Smooth muscle cell (in vitro differentiated cells): ENCODE data around the gene MPP4. TPM values are rescaled to one million over a fixed set of nuclear protein-coding genes. Genes with fewer than 3 reads are reported as not detected.

Experiments used
- DNase-seq: peaks from one replicate; lab custom pipeline; 2025; ENCODE audit not compliant: unreplicated experiment; lab: John Stamatoyannopoulos, UW
- H2AFZ ChIP-seq: fragments of 200-600 bp; sonication (generic); 2 replicates; pipeline ENCODE4 v1.6.0; 2016; ENCODE audit warnings: antibody characterized with exemption, low read depth, mild to moderate bottlenecking
- H3F3A ChIP-seq: fragments of 200-600 bp; sonication (generic); 2 replicates; pipeline ENCODE4 v1.6.0; 2017; ENCODE audit warnings: antibody characterized with exemption, low read depth
- H3K27ac ChIP-seq: fragments of 200-600 bp; sonication (generic); 2 replicates; pipeline ENCODE4 v1.5.1; 2016; ENCODE audit warnings: low read depth, mild to moderate bottlenecking
- H3K27me3 ChIP-seq: fragments of 200-600 bp; sonication (generic); 2 replicates; pipeline ENCODE4 v1.6.1; 2016; ENCODE audit warnings: low read depth, mild to moderate bottlenecking
- H3K36me3 ChIP-seq: fragments of 200-600 bp; sonication (generic); 2 replicates; pipeline ENCODE4 v1.5.1; 2016; ENCODE audit warnings: low read depth
- H3K4me1 ChIP-seq: fragments of 200-600 bp; sonication (generic); 2 replicates; pipeline ENCODE4 v1.5.1; 2016; ENCODE audit warnings: low read depth
- H3K4me2 ChIP-seq: fragments of 200-600 bp; sonication (generic); 2 replicates; pipeline ENCODE4 v1.6.0; 2016; ENCODE audit warnings: mild to moderate bottlenecking
- H3K4me3 ChIP-seq: fragments of 200-600 bp; sonication (generic); 2 replicates; pipeline ENCODE4 v1.5.1; 2016; ENCODE audit warnings: mild to moderate bottlenecking
- H3K79me2 ChIP-seq: fragments of 200-600 bp; sonication (generic); 2 replicates; pipeline ENCODE4 v1.6.0; 2016; ENCODE audit warnings: low read depth, mild to moderate bottlenecking
- H3K9ac ChIP-seq: fragments of 200-600 bp; sonication (generic); 2 replicates; pipeline ENCODE4 v1.6.0; 2016; ENCODE audit warnings: low read depth
- H3K9me3 ChIP-seq: fragments of 200-600 bp; sonication (generic); replicated peaks from 2 replicates; pipeline ENCODE4 v1.5.1; 2016; ENCODE audit warnings: low read depth
- H4K20me1 ChIP-seq: fragments of 200-600 bp; sonication (generic); 2 replicates; pipeline ENCODE4 v1.6.0; 2016; ENCODE audit warnings: low read depth
- CTCF ChIP-seq: fragments of 200-600 bp; sonication (generic); IDR thresholded peaks from 2 replicates; pipeline ENCODE4 v1.5.1; 2017; ENCODE audit warnings: borderline replicate concordance, mild to moderate bottlenecking, antibody characterized with exemption; ENCODE audit not compliant: insufficient read depth, poor library complexity, severe bottlenecking
- WGBS: methylation state at CpG from one replicate; pipeline ENCODE4 v1.1.7; 2016; ENCODE audit warnings: low lambda C conversion rate; 5-methylcytosine and 5-hydroxymethylcytosine counted together
- polyA plus RNA-seq: library from polyadenylated mRNA; unstranded; fragments of >200 nt; fragmentation: Nextera tagmentation; extraction: Ambion mirVana; gene quantifications from 2 replicates; pipeline ENCODE4 v1.2.1, GENCODE V29; 2016
- total RNA-seq: library from RNA; depleted of rRNA; stranded (reverse); fragments of >200 nt; gene quantifications from 2 replicates; pipeline ENCODE4 v1.2.3, GENCODE V29; 2014

MPP4 gene
- total and polyA plus RNA-seq, 2 experiments from 2014 or later, result 1.8 TPM; not detected in 1

- H3K27ac ChIP-seq, result no peak overlapping the region
- H4K20me1 ChIP-seq, result no peaks in the 10 kb centered on the region
- no peaks in the 10 kb centered on the region for H3K9me3 ChIP-seq
- H3K36me3 ChIP-seq, result peaks cover 34% of the 10 kb centered on the region
- no peak for DNase-seq
- no peak for TF ChIP-seq CTCF
- no peaks in the 10 kb centered on the region for H3K27me3 ChIP-seq
- H3K9ac ChIP-seq, result no peak overlapping the region
- no peak overlapping the region for H3K4me3 ChIP-seq
- no peak overlapping the region for H2AFZ ChIP-seq
- H3K4me1 ChIP-seq, result no peaks in the 10 kb centered on the region
- H3K79me2 ChIP-seq, result no peaks in the 10 kb centered on the region
- H3F3A ChIP-seq, result no peaks in the 10 kb centered on the region
- 72% methylated on average over 4 of the region's 4 CpGs for WGBS
- no peak overlapping the region for H3K4me2 ChIP-seq
These were observed 64.7 kb downstream of the MPP4 start for GRCh38 chr2:201633661-201634249.

- no peak for DNase-seq
- Histone ChIP-seq H2AFZ (no peak overlapping the region), H3K4me1 (no peaks in the 10 kb centered on the region), H3K4me3 (no peak overlapping the region), H3K36me3 (peaks cover 33% of the 10 kb centered on the region), H4K20me1 (no peaks in the 10 kb centered on the region), H3K9ac (no peak overlapping the region), H3K9me3 (no peaks in the 10 kb centered on the region), H3K27ac (no peak overlapping the region), H3K27me3 (no peaks in the 10 kb centered on the region), H3F3A (no peaks in the 10 kb centered on the region), H3K79me2 (no peaks in the 10 kb centered on the region), H3K4me2 (no peak overlapping the region)
- WGBS, result 93% methylated on average over 8 of the region's 8 CpGs
- TF ChIP-seq CTCF, result no peak
These were observed 67.4 kb downstream of the MPP4 start for GRCh38 chr2:201631041-201631440.

- Histone ChIP-seq H3K79me2 (no peaks in the 10 kb centered on the region), H3K27me3 (no peaks in the 10 kb centered on the region), H4K20me1 (no peaks in the 10 kb centered on the region), H2AFZ (no peak overlapping the region), H3K36me3 (peaks cover 28% of the 10 kb centered on the region), H3K27ac (no peak overlapping the region), H3K9me3 (no peaks in the 10 kb centered on the region), H3K9ac (no peak overlapping the region), H3K4me2 (no peak overlapping the region), H3K4me1 (no peaks in the 10 kb centered on the region), H3F3A (no peaks in the 10 kb centered on the region), H3K4me3 (no peak overlapping the region)
- 90% methylated on average over 2 of the region's 2 CpGs for WGBS
- no peak for TF ChIP-seq CTCF
- DNase-seq, result no peak
These were observed 67.9 kb downstream of the MPP4 start for GRCh38 chr2:201630577-201630976.

- Histone ChIP-seq H3K36me3 (peaks cover 18% of the 10 kb centered on the region), H3K79me2 (no peaks in the 10 kb centered on the region), H3K4me2 (no peak overlapping the region), H3K4me3 (no peak overlapping the region), H3K4me1 (no peaks in the 10 kb centered on the region), H3K27ac (no peak overlapping the region), H3K9me3 (no peaks in the 10 kb centered on the region), H2AFZ (no peak overlapping the region), H3K9ac (no peak overlapping the region), H3K27me3 (no peaks in the 10 kb centered on the region), H4K20me1 (no peaks in the 10 kb centered on the region), H3F3A (no peaks in the 10 kb centered on the region)
- no peak for TF ChIP-seq CTCF
- 65% methylated on average over 2 of the region's 2 CpGs for WGBS
- DNase-seq, result no peak
These were observed 69.9 kb downstream of the MPP4 start for GRCh38 chr2:201628545-201628944.
